GM19240 (cell line): ENCODE data around the gene PNPLA7.
A peak's percentile ranks its signal among the peaks of the same experiment; 100 is the strongest.
"Not testable (repeated sequence)": the region's sequence is repeated elsewhere in the genome, so short reads cannot be mapped to it uniquely, and the experiment has no call there.

Source experiments
- DNase-seq: peaks from one replicate; pipeline ENCODE4 v3.0.0; 2011; ENCODE audit warnings: low spot score; ENCODE audit not compliant: insufficient read length

PNPLA7 gene

GRCh38 chr9:137550231-137550621 lies at the start of gene PNPLA7:
TSS of gene PNPLA7 (minus strand) at chr9:137550402. CDS start at chr9:137550197, 205 bp downstream.
- DNase-seq, result peak; percentile 66

DNA sequence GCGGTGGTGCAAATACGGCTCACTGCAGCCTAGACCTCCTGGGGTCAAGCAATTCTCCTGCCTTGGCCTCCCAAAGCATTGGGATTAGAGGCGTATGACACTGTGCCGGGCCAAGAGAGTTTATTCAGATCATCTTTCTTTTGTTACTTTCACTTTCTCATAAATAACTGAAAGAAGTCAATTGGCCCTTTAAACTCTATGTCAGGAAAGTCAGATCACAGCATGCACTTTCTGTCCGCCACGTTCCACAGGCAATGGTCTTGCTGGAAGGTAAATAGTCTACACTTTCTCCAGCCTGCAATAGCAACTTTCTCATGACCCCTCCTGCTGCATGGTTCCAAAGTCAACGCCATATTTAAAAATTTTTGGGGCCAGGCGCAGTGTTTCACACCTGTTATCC lies 48.7 kb upstream of the PNPLA7 start:
- no peak for DNase-seq

DNA sequence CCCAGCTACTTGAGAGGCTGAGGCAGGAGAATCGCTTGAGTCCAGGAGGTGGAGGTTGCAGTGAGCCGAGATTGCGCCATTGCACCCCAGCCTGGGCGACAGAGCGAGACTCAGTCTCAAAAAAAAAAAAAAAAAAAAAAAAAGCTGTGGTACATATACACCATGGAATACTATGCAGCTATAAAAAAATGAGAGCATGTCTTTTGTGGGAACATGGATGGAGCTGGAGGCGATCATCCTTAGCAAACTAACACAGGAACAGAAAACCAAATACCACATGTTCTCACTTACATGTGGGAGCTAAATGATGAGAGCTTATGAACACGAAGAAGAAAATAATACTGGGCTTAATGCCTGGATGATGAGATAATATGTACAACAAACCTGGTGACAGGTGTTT lies 46.4 kb upstream of the PNPLA7 start:
- DNase-seq, result not testable (repeated sequence)

DNA sequence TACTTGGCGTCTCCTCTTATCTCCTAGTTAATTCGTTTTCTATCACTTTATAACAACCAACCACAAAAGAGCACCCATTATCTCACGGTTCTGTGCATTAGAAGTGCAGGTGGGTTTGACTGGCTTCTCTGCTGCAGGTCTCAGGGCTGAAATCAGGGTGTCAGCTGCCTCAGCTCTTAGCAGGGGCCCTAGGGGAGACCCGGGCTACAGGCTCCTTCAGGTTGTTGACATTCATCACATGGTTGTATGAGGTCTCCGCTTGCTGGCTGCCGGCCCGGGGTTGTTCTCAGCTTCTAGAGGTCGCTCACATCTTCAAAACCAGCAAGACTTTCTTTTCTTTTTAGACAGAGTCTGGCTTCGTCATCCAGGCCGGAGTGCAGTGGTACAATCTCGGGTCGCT lies 43.0 kb upstream of the PNPLA7 start:
- DNase-seq, result no peak

DNA sequence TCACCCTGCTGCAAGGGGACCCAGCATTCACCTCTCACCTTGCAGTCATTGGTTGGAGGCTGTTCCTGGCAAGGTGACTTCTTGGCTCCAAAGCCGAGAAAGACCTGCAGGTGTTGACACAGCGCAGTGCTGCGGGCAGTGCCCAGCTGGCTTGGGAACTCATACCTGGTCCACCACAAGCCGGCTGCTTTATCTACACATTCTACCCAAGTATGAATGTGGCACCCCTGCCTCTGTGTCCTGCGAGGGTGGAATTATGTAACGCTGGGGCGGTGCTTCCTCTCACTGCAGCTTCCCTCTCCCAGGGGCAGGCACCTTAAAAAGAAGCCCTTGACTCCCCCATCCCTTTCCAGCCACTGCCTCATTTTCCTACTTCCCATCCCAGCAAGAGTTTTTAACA lies 42.6 kb upstream of the PNPLA7 start:
- DNase-seq, result no peak

GRCh38 chr9:137590469-137591383 lies 40.5 kb upstream of the PNPLA7 start, which contains the start of gene ZMYND19:
TSS of gene ZMYND19 (minus strand) at chr9:137590512. CDS start at chr9:137590263, 249 bp downstream.
- DNase-seq, result peak; percentile 98

DNA sequence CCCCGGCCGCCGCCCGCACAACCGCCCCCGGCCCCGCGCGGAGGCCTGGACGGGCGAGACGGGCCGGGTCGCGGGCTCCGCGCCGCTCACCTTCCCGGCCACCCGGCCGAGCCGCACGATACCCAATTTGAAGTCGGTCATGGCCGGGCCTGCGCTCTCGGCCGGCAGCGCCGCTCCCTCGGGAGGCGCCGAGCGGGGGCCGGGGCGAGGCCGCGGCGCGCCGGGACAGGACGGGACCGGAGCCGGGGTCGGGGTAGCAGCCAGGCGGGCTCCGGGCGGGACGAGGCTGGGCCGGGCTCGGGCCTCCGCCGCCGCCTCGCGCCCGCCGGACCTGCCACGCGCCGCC lies 39.9 kb upstream of the PNPLA7 start:
- DNase-seq, result no peak

- DNase-seq, result no peak
Measured at GRCh38 chr9:137589441-137590122, 39.4 kb upstream of the PNPLA7 start.

DNA sequence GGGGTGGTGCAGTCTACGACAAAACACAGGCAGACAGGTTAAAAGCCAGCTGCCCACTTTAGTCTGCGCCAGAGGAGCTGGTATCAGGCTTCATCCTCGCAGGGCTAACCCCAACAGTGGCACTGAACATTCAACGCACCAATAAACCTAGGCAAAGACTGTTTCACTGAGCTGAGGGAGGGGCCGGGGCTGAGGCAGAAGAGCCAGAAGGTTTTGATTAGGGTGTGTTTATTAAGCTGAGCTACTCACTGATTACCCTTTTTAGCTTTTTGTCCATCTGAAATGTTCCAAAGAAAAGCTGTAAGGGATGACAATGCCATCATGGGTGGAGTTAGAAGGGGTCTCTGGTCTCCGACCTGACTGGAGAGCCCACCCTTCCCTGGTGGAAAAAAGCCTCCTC lies 38.7 kb upstream of the PNPLA7 start:
- no peak for DNase-seq

DNA sequence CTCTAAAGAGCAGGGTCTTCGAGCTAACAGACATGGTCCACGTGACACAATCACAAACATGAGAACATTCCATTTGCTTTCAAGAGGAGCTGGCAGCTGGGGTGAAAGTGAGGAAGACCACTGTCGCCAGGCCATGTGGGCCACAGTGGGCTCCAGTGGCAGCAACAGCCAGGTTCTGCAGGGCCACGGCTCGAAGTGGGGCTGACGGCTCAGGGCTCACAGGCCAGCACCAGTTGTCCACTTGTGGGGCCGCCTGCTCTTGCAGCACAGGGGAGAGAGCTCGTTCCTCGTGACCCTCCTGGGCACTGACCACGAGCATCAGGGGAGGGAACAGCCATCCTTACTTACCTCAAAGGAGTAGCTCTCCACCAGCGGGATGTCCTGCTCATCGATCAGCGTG lies 38.1 kb upstream of the PNPLA7 start:
- no peak for DNase-seq

GRCh38 chr9:137586854-137587253 lies 36.7 kb upstream of the PNPLA7 start:
- no peak for DNase-seq

- DNase-seq, result no peak
Measured at GRCh38 chr9:137583957-137584356, 33.8 kb upstream of the PNPLA7 start.

DNA sequence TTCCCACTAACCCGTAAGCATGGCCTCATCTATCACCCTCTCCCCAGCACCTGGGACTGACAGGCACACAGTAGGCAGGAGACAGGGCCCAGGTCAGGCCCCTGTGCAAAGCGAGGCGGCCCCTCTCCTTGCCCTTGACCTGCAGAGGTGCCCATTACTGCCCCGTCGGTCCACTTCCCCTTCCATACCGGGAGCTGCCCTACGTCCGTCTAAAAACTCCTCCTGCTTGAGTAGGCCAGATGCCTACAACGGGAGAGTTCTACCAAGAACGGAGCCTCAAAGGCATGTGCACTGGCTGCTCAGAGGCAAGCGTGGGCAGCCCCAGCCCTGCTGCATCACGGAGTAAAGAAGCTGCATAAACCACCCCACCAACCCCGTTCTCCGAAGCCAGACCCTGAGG lies 33.1 kb upstream of the PNPLA7 start:
- no peak for DNase-seq

- no peak for DNase-seq
Measured at GRCh38 chr9:137582286-137582860, 32.2 kb upstream of the PNPLA7 start.

- DNase-seq, result no peak
Measured at GRCh38 chr9:137581361-137582285, 31.4 kb upstream of the PNPLA7 start.

- DNase-seq, result no peak
Measured at GRCh38 chr9:137580954-137581322, 30.7 kb upstream of the PNPLA7 start.

GRCh38 chr9:137580209-137580953 lies 30.2 kb upstream of the PNPLA7 start:
- no peak for DNase-seq

DNA sequence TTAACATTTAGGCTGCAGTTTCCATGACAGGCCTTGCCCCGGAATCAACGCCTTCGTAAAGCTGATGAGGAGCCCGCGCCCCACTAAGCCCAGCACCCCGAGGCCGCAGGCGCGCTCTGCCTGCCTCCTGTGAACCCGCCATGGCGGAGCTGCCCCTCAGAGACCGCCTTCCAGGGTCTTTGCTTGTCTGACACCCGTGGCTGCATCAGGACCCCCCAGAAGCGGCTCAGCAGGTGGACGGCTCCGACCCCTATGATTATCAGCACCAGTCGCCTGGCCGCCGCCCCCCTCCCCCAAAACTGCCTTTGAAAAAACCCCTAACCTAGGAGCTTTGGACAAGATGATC lies 29.0 kb upstream of the PNPLA7 start:
- DNase-seq, result no peak

DNA sequence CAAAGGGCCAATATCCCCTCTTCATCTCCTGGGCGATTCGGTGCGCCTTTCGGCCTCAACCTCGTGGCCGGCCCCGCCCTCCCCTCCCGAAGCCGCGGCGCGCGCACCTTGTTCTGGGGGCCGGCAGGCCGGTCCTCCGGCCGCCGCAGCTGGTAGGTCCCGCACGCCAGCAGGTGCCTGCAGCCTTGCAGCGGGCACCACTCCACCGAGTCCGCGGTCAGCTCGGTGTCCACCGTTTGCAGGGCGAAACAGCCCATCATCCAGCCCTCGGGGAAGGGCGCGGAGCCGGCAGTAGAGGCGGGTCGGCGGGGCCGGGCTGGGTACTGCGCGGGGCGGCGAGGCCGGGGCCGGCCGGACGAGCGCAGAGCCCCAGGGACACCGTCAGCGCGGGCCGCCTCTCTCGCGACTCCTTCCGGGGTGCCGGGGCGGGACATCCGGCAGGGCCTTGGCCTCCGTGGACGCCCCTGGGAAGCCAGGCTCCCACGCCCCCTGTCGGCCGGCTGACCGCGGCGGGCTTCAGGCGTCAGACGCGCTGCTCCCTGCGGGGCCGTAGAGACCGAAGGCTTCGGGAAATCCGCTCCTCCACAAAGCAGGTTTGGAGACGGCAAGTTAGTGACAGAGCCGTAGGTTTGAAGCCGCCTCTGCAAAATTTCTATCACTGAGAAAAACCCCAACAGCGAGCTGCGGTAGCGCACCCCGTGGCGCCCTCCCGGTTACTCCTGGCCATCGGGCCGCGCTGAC lies 28.5 kb upstream of the PNPLA7 start, which contains the start of gene DPH7:
Gene DPH7 (minus strand): TSS at position 408 of the 741 bp plus-strand sequence. CDS start 148 bp downstream, at position 260.
- peak; percentile 99 for DNase-seq
